PC-9 (cell line): ENCODE measurements around the gene CRAMP1. TPM values are rescaled to one million over a fixed set of nuclear protein-coding genes. Genes with fewer than 3 reads are reported as not detected.
"Not testable (repeated sequence)": the region's sequence is repeated elsewhere in the genome, so short reads cannot be mapped to it uniquely, and the experiment has no call there.

Experiments
- BruUV-seq: library from RNA; stranded (reverse); fragments of 400-500 nt; replicated peaks from 2 replicates; lab custom pipeline; 2021; lab: Mats Ljungman, UMichigan
- CTCF ChIA-PET: fragments of 300-600 bp; sonication (Branson Sonifier 250); formaldehyde crosslinking; loops from one replicate; lab custom pipeline; 2022; ENCODE audit warnings: antibody characterized with exemption; lab: Charles Lee
- POLR2A ChIA-PET: fragments of 300-600 bp; sonication (Branson Sonifier 250); formaldehyde crosslinking; loops from one replicate; lab custom pipeline; 2022; ENCODE audit warnings: antibody characterized with exemption; ENCODE audit not compliant: unreplicated experiment; lab: Charles Lee
- DNase-seq, 2 experiments: peaks; one replicate each; pipeline versions ENCODE4 v3.0.0 to v3.0.0-alpha.2; 2015 to 2022; ENCODE audit warnings: mixed read lengths in 1 of 2
- H2AFZ ChIP-seq: fragments of 200-600 bp; sonication (generic); 2 replicates; pipeline ENCODE4 v1.8.1; 2017; ENCODE audit warnings: antibody characterized with exemption
- H3F3A ChIP-seq: fragments of 200-600 bp; sonication (generic); 2 replicates; pipeline ENCODE4 v1.8.1; 2017; ENCODE audit warnings: antibody characterized with exemption, mild to moderate bottlenecking, low read depth; ENCODE audit not compliant: insufficient read depth
- H3K27ac ChIP-seq: fragments of 200-600 bp; sonication (generic); 2 replicates; pipeline ENCODE4 v1.6.1; 2016; ENCODE audit warnings: mixed run types
- H3K27me3 ChIP-seq: fragments of 200-600 bp; sonication (generic); 2 replicates; pipeline ENCODE4 v1.6.1; 2016; ENCODE audit warnings: low read depth, mixed run types; ENCODE audit not compliant: insufficient read depth
- H3K36me3 ChIP-seq: fragments of 200-600 bp; sonication (generic); 2 replicates; pipeline ENCODE4 v1.6.1; 2016; ENCODE audit warnings: low read depth, mixed run types
- H3K4me1 ChIP-seq: fragments of 200-600 bp; sonication (generic); replicated peaks from 2 replicates; pipeline ENCODE4 v1.6.1; 2016; ENCODE audit warnings: mixed run types; ENCODE audit not compliant: insufficient read depth
- H3K4me2 ChIP-seq: fragments of 200-600 bp; sonication (generic); 2 replicates; pipeline ENCODE4 v1.6.1; 2017; ENCODE audit warnings: mixed run types
- H3K4me3 ChIP-seq: fragments of 200-600 bp; sonication (generic); 2 replicates; pipeline ENCODE4 v1.6.1; 2016; ENCODE audit warnings: mixed run types
- H3K79me2 ChIP-seq: fragments of 200-600 bp; sonication (generic); 2 replicates; pipeline ENCODE4 v1.6.1; 2017; ENCODE audit warnings: low read depth, mixed run types
- H3K9me2 ChIP-seq: fragments of 200-600 bp; sonication (generic); 2 replicates; pipeline ENCODE4 v1.8.1; 2017; ENCODE audit warnings: mild to moderate bottlenecking; ENCODE audit not compliant: insufficient read depth
- H3K9me3 ChIP-seq: fragments of 200-600 bp; sonication (generic); 2 replicates; pipeline ENCODE4 v1.8.1; 2016; ENCODE audit warnings: low read depth; ENCODE audit not compliant: insufficient read depth
- H4K20me1 ChIP-seq: fragments of 200-600 bp; sonication (generic); 2 replicates; pipeline ENCODE4 v1.8.1; 2017; ENCODE audit not compliant: insufficient read depth
- CTCF ChIP-seq: fragments of 200-600 bp; sonication (generic); conservative IDR thresholded peaks from 2 replicates; pipeline ENCODE4 v1.6.1; 2017; ENCODE audit warnings: mixed run types, antibody characterized with exemption, mild to moderate bottlenecking, moderate library complexity
- EZH2 ChIP-seq: fragments of 200-600 bp; sonication (generic); IDR thresholded peaks from 2 replicates; pipeline ENCODE4 v1.8.0; 2017; ENCODE audit warnings: antibody characterized with exemption, low read depth
- intact Hi-C: fragments of 100-400 bp; cut with micrococcal nuclease; formaldehyde crosslinking; loops from one replicate; pipeline ENCODE4 v1.10.0; 2022; ENCODE audit not compliant: unreplicated experiment
- total RNA-seq: library from RNA; stranded (reverse); gene quantifications from 2 replicates; pipeline ENCODE4 v1.2.3, GENCODE V29; 2021

Gene CRAMP1
- total RNA-seq, 1 experiment from 2014 or later, result 22.7 TPM

GRCh38 chr16:1715220-1715619, 103.1 kb downstream of the CRAMP1 start:
- Histone ChIP-seq H3F3A (peaks cover 15% of the 10 kb centered on the region; the same call in 1 of the 2 replicates), H3K4me2 (no peak overlapping the region), H3K27me3 (no peaks in the 10 kb centered on the region), H3K4me1 (peaks cover 16% of the 10 kb centered on the region), H4K20me1 (0 out of 2 replicates have a peak, but pooled peaks cover 3% of the 10 kb centered on the region), H3K9me2 (no peaks in the 10 kb centered on the region), H2AFZ (no peak overlapping the region), H3K27ac (no peak overlapping the region), H3K4me3 (no peak overlapping the region), H3K79me2 (peaks cover 39% of the 10 kb centered on the region), H3K9me3 (no peaks in the 10 kb centered on the region), H3K36me3 (no peaks in the 10 kb centered on the region)
- ChIA-PET POLR2A (no interaction called here), CTCF (no interaction called here)
- no peak for DNase-seq
- intact Hi-C loops, result no loop called here
- no TSS peak for BruUV-seq
- TF ChIP-seq CTCF, result no peak
- no peak for TF ChIP-seq EZH2

- H3K4me2 ChIP-seq, H3K9me2 ChIP-seq, BruUV-seq, POLR2A ChIA-PET, H4K20me1 ChIP-seq, H3K9me3 ChIP-seq, CTCF ChIA-PET, H3K36me3 ChIP-seq, DNase-seq, H3K27ac ChIP-seq, H3K4me3 ChIP-seq, H2AFZ ChIP-seq, intact Hi-C loops, H3K27me3 ChIP-seq: not testable (repeated sequence)
- Histone ChIP-seq H3F3A (peaks cover 36% of the 10 kb centered on the region; the same call in 1 of the 2 replicates), H3K79me2 (peaks cover 36% of the 10 kb centered on the region), H3K4me1 (peaks cover 37% of the 10 kb centered on the region)
These were observed 106.1 kb downstream of the CRAMP1 start for GRCh38 chr16:1718236-1718635.

- Histone ChIP-seq H3K4me2 (peak overlapping the region; percentile 37), H3F3A (peaks cover 37% of the 10 kb centered on the region; the same call in 1 of the 2 replicates), H3K27ac (peak overlapping the region; percentile 40), H3K79me2 (peaks cover 31% of the 10 kb centered on the region), H3K4me1 (peaks cover 42% of the 10 kb centered on the region)
- H4K20me1 ChIP-seq, H3K36me3 ChIP-seq, H3K4me3 ChIP-seq, H3K27me3 ChIP-seq, BruUV-seq, H3K9me2 ChIP-seq, H2AFZ ChIP-seq, intact Hi-C loops, H3K9me3 ChIP-seq: not testable (repeated sequence)
- DNase-seq, result peak in 1 of 2 experiments; percentile 85
- ChIA-PET POLR2A (interaction anchor here (0.5 kb wide), 1 partner anchor 28 kb away, joined by 3 read pairs; no protein-coding TSS in a partner anchor), CTCF (interaction anchor here (0.6 kb wide), 1 partner anchor 13 kb away, joined by 3 read pairs; no protein-coding TSS in a partner anchor)
These were observed 107.5 kb downstream of the CRAMP1 start for GRCh38 chr16:1719559-1720229.

GRCh38 chr16:1721372-1721771, 109.2 kb downstream of the CRAMP1 start:
- Histone ChIP-seq H3K4me3 (no peak overlapping the region), H3K4me2 (0 out of 2 replicates have a peak overlapping the region, but pooled peaks have one; percentile 45), H3K79me2 (peaks cover 27% of the 10 kb centered on the region), H3K36me3 (no peaks in the 10 kb centered on the region), H2AFZ (no peak overlapping the region), H3K9me2 (no peaks in the 10 kb centered on the region), H4K20me1 (no peaks in the 10 kb centered on the region; the same call in 1 of the 2 replicates), H3K27ac (peak overlapping the region; percentile 67), H3K9me3 (no peaks in the 10 kb centered on the region), H3K4me1 (peaks cover 42% of the 10 kb centered on the region), H3F3A (peaks cover 37% of the 10 kb centered on the region; the same call in 1 of the 2 replicates), H3K27me3 (no peaks in the 10 kb centered on the region)
- ChIA-PET CTCF (interaction anchor here (0.6 kb wide), 1 partner anchor 388 kb away, joined by 10 read pairs; the partner anchor contains the start of gene BAIAP3), POLR2A (no interaction called here)
- no peak for DNase-seq
- TF ChIP-seq EZH2, result no peak
- BruUV-seq, result no TSS peak
- intact Hi-C loops, result no loop called here
